Smooth muscle cell of the coronary artery (primary cell): ENCODE data around the gene SRCIN1. TPM values are rescaled to one million over a fixed set of nuclear protein-coding genes. Genes with fewer than 3 reads are reported as not detected.

Experiments used
- total RNA-seq: library from RNA; depleted of rRNA; stranded (reverse); fragments of >200 nt; gene quantifications from 2 replicates; pipeline ENCODE4 v1.2.3, GENCODE V29; 2014; ENCODE audit warnings: low replicate concordance

The SRCIN1 gene, protein sequence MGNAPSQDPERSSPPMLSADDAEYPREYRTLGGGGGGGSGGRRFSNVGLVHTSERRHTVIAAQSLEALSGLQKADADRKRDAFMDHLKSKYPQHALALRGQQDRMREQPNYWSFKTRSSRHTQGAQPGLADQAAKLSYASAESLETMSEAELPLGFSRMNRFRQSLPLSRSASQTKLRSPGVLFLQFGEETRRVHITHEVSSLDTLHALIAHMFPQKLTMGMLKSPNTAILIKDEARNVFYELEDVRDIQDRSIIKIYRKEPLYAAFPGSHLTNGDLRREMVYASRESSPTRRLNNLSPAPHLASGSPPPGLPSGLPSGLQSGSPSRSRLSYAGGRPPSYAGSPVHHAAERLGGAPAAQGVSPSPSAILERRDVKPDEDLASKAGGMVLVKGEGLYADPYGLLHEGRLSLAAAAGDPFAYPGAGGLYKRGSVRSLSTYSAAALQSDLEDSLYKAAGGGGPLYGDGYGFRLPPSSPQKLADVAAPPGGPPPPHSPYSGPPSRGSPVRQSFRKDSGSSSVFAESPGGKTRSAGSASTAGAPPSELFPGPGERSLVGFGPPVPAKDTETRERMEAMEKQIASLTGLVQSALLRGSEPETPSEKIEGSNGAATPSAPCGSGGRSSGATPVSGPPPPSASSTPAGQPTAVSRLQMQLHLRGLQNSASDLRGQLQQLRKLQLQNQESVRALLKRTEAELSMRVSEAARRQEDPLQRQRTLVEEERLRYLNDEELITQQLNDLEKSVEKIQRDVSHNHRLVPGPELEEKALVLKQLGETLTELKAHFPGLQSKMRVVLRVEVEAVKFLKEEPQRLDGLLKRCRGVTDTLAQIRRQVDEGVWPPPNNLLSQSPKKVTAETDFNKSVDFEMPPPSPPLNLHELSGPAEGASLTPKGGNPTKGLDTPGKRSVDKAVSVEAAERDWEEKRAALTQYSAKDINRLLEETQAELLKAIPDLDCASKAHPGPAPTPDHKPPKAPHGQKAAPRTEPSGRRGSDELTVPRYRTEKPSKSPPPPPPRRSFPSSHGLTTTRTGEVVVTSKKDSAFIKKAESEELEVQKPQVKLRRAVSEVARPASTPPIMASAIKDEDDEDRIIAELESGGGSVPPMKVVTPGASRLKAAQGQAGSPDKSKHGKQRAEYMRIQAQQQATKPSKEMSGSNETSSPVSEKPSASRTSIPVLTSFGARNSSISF
- total RNA-seq = under 0.01 and 0.12 TPM in 2 replicates

DNA sequence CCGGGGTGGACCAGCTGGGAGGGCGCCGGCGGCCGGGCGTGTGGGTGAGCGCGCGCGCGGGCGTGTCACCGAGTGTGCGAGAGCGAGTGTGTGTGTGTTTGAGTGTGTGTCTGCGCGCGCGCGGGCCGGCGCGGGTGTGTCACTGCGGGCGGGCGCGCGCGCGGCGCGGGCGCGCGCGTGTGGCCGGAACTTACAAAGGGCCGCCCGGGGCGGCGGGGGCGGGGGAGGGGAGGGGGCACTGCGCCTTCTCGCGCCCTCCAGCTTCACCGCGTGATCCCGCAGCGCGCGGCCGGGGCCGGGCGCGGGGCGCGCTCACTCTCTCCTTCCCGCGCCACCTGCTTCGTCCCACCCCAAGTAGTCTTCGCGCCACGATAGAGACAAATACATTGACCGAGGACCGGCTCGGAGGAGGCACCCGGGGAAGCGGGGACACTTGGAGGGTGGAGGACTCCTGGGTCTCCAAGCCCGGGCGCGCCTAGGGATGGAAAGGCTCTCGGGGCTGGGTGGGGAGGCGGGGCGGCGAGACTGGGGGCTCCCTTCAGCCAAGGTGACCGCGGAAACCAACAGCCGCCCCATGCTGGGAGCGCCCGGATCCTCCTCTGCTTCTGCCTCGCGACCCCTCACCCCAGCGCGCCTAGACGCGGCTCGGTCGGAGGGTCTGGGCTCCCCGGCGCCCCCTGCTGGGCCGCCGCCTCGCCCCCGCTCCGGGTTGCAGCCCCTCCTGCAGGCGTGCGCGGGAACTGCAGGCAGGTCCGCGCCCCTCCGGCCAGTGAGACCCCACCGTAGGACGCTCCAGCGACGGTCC, at the start of gene SRCIN1:
TSS of gene SRCIN1 (minus strand) at position 112 of the 805 bp plus-strand sequence. CDS start 247 bp downstream, outside the sequence.

Other genes starting within 250 kb of the SRCIN1 start
- 9.8 and 18.7 TPM in 2 replicates for gene ARHGAP23, start 177.5 kb downstream of the SRCIN1 start, total RNA-seq
- gene EPOP, start 69.0 kb upstream of the SRCIN1 start, total RNA-seq = 0.12 and 0.90 TPM in 2 replicates
- 17.1 and 44.8 TPM in 2 replicates for gene MLLT6, start 99.3 kb upstream of the SRCIN1 start, total RNA-seq
- 1.8 and 4.5 TPM in 2 replicates for gene CISD3, start 124.4 kb upstream of the SRCIN1 start, total RNA-seq
- 1.5 and 5.3 TPM in 2 replicates for gene PCGF2, start 142.4 kb upstream of the SRCIN1 start, total RNA-seq
- 453 and 499 TPM in 2 replicates for gene PSMB3, start 146.8 kb upstream of the SRCIN1 start, total RNA-seq
- gene PIP4K2B, start 193.6 kb upstream of the SRCIN1 start, total RNA-seq = 38.9 and 90.7 TPM in 2 replicates
- gene CWC25, start 219.4 kb upstream of the SRCIN1 start, total RNA-seq = 6.6 and 8.1 TPM in 2 replicates
- gene RPL23, start 247.8 kb upstream of the SRCIN1 start, total RNA-seq = 3,022 and 3,163 TPM in 2 replicates